Neutrophil (primary cell): ENCODE data around the gene FGD4.

Source experiments
- H3K27ac ChIP-seq: fragments of 200-600 bp; sonication (generic); 2 replicates; pipeline ENCODE4 v1.5.1; 2016; ENCODE audit warnings: mild to moderate bottlenecking, moderate library complexity
- H3K27me3 ChIP-seq: fragments of 200-600 bp; sonication (generic); 2 replicates; pipeline ENCODE4 v1.6.0; 2016; ENCODE audit warnings: mild to moderate bottlenecking
- H3K36me3 ChIP-seq: fragments of 200-600 bp; sonication (generic); 2 replicates; pipeline ENCODE4 v1.5.1; 2017
- H3K4me1 ChIP-seq, 2 experiments: fragments of 200-600 bp in 1 of 2; sonication (generic) in 1 of 2; 1 replicate in 1 of 2; 2 replicates in 1 of 2; pipeline versions ENCODE4 v1.5.1 to v1.6.1; 2013 to 2016; ENCODE audit warnings: low read depth in 1 of 2, low read length in 1 of 2, mild to moderate bottlenecking in 1 of 2, moderate library complexity in 1 of 2; ENCODE audit not compliant: control insufficient read depth in 1 of 2, insufficient read depth in 1 of 2
- H3K4me3 ChIP-seq, 2 experiments: fragments of 200-600 bp in 1 of 2; sonication (generic) in 1 of 2; 1 replicate in 1 of 2; 2 replicates in 1 of 2; pipeline ENCODE4 v1.5.1; 2013 to 2016; ENCODE audit warnings: low read depth in 1 of 2, low read length in 1 of 2, mild to moderate bottlenecking in 1 of 2, moderate library complexity in 1 of 2
- H3K9me3 ChIP-seq: fragments of 200-600 bp; sonication (generic); 2 replicates; pipeline ENCODE4 v1.5.1; 2016
- TF ChIP-seq, protein P1 (sequence below): fragments of 200-600 bp; sonication (generic); IDR thresholded peaks from 2 replicates; pipeline ENCODE4 v1.5.1; 2016; ENCODE audit warnings: antibody characterized with exemption

FGD4 gene

DNA sequence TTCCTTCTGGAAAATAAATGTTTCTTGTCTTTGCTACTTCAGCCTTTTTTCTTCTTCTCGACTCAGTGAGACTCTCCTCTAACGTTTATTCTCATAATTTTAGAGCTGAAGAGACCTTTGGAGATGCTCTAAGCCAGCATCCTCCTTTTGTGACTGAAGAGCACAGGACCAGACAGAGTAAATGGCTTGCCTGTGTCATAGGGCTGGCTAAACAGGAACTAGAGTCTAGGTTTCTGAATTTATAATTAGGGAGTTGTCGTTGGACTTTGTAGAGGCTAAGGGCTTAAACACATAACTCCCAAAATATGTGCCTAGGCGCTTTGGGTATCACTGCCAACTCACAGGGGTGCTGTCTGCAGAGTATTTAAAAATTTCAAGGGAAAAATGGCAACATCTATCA, 98.5 kb downstream of the FGD4 start:
- no peak overlapping the region for H3K4me3 ChIP-seq
- H3K27me3 ChIP-seq: no peaks in the 10 kb centered on the region
- TF ChIP-seq, protein P1, sequence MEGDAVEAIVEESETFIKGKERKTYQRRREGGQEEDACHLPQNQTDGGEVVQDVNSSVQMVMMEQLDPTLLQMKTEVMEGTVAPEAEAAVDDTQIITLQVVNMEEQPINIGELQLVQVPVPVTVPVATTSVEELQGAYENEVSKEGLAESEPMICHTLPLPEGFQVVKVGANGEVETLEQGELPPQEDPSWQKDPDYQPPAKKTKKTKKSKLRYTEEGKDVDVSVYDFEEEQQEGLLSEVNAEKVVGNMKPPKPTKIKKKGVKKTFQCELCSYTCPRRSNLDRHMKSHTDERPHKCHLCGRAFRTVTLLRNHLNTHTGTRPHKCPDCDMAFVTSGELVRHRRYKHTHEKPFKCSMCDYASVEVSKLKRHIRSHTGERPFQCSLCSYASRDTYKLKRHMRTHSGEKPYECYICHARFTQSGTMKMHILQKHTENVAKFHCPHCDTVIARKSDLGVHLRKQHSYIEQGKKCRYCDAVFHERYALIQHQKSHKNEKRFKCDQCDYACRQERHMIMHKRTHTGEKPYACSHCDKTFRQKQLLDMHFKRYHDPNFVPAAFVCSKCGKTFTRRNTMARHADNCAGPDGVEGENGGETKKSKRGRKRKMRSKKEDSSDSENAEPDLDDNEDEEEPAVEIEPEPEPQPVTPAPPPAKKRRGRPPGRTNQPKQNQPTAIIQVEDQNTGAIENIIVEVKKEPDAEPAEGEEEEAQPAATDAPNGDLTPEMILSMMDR: no peak
- no peaks in the 10 kb centered on the region for H3K9me3 ChIP-seq
- H3K27ac ChIP-seq: peak overlapping the region; percentile 57
- no peaks in the 10 kb centered on the region for H3K36me3 ChIP-seq
- peaks cover 45 to 78% of the 10 kb centered on the region in 2 experiments for H3K4me1 ChIP-seq

DNA sequence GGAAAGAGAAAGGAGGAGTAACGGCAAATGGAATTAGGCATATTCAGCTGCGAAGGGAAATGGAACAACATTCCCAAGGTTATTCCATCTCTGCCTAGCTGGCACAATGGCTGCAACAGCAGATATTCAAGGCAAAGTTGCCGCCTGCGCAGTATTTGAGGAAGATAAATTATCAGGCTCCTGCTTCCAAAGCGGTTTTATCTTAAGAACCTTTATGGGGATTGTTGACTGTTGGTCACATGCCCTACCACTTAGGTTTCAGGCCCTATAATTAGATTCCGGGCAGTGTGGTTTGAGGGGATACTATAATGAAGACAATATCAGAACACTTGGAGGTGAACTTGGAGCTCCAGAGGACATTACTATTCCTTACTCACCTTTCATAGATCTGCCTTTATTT, 99.7 kb downstream of the FGD4 start:
- H3K9me3 ChIP-seq: no peaks in the 10 kb centered on the region
- no peak overlapping the region for H3K4me3 ChIP-seq
- H3K27me3 ChIP-seq: no peaks in the 10 kb centered on the region
- TF ChIP-seq, protein P1: no peak
- no peak overlapping the region for H3K27ac ChIP-seq
- H3K4me1 ChIP-seq: peaks cover 45 to 78% of the 10 kb centered on the region in 2 experiments
- H3K36me3 ChIP-seq: no peaks in the 10 kb centered on the region

GRCh38 chr12:32501835-32502333, 102.5 kb downstream of the FGD4 start:
- no peaks in the 10 kb centered on the region for H3K9me3 ChIP-seq
- H3K27ac ChIP-seq: peak overlapping the region; percentile 76
- peak overlapping the region in 1 of 2 experiments; percentile 3 for H3K4me3 ChIP-seq
- TF ChIP-seq, protein P1: no peak
- peaks cover 62 to 88% of the 10 kb centered on the region in 2 experiments for H3K4me1 ChIP-seq
- no peaks in the 10 kb centered on the region for H3K36me3 ChIP-seq
- H3K27me3 ChIP-seq: no peaks in the 10 kb centered on the region

DNA sequence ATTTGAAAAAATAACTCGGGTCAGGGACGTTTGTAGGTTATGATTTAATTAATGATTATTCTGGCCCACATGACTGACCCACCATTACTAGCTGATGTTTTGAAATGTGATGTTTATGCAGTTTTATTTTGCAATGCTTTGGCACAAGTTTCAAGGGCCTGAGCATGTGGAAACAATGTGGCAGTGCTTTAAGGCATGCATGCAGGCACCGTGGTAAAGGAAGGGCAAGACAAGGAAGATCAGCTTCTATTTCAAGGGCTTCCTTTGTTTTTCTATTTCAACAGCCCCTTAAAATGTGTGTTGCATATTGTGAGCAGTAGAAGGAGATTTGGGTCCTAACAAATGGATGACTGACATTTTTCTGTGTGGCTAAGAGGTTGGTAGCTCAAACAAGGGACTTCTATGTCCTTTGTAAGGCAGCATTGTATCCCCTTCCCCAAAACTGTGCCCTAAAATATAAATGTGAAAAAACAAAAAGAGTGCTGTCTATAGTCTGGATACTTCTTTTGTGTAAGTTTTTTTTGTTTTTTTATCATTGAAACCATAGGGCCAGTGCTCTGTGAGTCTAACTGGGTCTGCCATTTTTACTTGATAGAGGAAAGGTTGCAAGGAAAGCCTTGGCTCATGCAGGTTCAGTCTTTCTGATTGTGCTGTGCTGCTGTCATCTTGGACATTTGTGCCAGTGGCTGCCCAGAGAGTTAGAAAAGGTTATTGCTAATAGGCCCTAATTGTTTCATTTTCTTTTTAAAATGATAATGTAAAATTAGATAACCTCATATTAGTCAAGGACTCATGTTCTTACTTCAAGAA, 103.5 kb downstream of the FGD4 start:
- Histone ChIP-seq H3K27ac (peak overlapping the region; percentile 76), H3K4me3 (no peak overlapping the region), H3K27me3 (no peaks in the 10 kb centered on the region), H3K9me3 (no peaks in the 10 kb centered on the region), H3K36me3 (no peaks in the 10 kb centered on the region), H3K4me1 (peaks cover 71 to 88% of the 10 kb centered on the region in 2 experiments)
- TF ChIP-seq, protein P1: no peak

GRCh38 chr12:32503730-32504129, 104.4 kb downstream of the FGD4 start:
- TF ChIP-seq, protein P1: no peak
- no peaks in the 10 kb centered on the region for H3K36me3 ChIP-seq
- H3K27me3 ChIP-seq: no peaks in the 10 kb centered on the region
- peak overlapping the region; percentile 76 for H3K27ac ChIP-seq
- peaks cover 79 to 88% of the 10 kb centered on the region in 2 experiments for H3K4me1 ChIP-seq
- no peak overlapping the region for H3K4me3 ChIP-seq
- no peaks in the 10 kb centered on the region for H3K9me3 ChIP-seq
